Hematopoietic multipotent progenitor cell treated with erythropoietin and hydrocortisone succinate and interleukin-3 and kit ligand, for 17 days (in vitro differentiated cells): ENCODE data around the gene PGS1.
"Not testable (repeated sequence)": the region's sequence is repeated elsewhere in the genome, so short reads cannot be mapped to it uniquely, and the experiment has no call there.

Experiments
- DNase-seq: peaks from one replicate; pipeline ENCODE4 v3.0.0-alpha.2; 2015; ENCODE audit warnings: low spot score

Gene PGS1

DNA sequence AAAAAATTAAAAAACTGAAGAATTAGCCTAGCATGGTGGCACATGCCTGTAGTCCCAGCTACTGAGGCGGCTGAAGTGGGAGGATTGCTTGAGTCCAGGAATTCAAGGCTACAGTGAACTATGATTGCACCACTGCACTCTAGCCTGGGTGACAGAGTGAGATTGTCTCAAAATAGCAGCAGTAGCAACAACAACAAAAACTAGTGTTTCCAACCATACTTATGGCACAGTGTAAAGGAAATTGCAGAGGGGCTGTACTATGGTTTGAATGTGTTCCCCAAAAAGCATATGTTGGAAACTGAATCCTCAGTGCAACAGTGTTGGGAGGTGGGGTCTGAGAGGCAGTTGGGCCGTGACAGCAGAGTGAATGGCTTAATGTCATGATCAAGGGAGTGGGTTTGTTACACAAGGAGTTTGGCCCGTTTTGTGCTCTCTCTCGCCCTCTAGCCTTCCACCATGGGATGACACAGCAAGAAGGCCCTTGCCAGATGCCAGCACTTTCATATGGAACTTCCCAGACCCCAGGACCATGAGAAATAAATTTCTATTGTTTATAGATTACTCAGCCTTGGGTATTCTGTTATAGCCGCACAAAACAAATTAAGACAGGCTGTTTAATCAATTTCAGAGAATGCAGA is 70.0 kb downstream of the PGS1 start:
- DNase-seq, result no peak

DNA sequence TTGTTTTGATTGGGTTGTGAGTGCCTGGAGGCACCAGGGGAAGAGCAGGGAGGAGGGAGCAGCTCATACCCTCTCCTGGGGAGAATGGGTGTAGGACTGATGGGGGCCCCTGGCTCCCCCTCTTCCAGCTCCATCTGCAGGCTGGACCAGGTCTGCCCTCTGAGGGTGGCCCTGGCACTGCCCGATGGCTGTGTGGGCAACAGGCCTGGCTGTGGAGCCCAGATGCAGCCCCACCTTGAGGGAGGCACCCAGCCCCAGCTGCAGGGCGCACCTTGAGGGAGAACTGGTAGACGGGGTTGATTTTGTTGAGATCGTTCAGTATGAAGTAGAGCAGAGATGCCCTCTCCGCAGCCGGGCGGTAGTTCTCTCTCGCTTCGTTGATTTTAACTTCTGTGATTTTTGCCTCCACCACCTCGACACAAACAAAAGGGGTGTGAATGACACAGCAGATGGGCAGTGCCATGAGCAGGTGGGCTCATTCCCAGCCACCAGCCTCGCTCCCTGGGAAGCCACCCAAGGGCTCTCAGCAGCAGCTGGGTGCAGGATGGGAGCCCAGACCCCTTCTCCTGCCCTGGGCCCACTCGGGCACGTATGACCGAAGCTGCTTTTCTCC is 71.6 kb downstream of the PGS1 start:
- DNase-seq, result no peak

DNA sequence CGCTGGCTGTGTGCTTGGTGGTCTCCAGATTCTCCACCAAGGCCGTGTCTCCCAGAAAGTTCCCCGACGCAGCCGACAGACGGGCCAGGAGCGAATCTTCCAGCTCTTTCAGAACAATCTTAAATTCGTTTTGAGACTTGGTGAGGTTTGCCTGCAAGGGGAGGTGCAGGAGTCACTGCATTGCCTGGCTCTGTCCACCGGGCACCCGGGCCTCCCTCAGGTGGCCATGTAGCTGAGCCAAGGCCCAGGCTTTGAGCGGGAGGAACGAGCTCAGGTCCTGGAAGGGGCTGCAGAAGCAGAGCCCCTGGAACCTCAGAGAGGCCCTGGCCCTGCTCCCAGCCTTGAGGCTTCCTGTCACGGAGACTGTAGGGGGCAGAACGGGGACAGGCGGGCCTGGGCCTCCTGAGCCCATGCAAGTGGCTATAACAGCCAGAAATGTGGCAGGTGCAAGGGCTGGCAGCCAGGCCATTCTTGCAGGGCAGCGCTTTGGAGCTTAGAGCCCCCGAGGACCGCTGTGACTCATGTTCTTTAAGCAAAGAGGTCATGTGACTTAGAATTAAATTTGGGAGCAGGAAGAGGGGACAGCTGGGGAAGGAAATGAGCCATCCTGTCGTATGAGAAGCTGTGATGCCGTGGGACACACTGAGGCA is 72.4 kb downstream of the PGS1 start:
- DNase-seq, result no peak

DNA sequence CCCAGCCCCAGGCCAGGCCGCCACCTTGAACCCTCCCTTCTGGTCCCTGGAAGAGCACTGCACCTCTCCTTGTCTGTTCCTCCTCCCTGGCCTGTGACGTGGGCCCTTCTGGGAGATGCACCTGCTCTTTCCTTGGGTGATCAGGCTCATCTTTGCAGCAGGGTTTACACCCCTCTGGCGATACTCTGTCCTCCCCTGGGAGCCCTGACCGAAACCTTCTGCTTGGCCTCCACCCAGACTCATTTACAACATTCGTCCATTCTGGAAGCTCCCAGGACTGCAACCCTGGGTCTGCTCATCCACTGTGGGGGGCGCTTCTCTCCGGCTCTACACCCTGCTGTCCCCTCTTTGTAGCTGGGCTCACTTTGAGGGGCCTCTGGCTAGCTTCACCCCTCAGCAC is 73.3 kb downstream of the PGS1 start:
- DNase-seq, result no peak

DNA sequence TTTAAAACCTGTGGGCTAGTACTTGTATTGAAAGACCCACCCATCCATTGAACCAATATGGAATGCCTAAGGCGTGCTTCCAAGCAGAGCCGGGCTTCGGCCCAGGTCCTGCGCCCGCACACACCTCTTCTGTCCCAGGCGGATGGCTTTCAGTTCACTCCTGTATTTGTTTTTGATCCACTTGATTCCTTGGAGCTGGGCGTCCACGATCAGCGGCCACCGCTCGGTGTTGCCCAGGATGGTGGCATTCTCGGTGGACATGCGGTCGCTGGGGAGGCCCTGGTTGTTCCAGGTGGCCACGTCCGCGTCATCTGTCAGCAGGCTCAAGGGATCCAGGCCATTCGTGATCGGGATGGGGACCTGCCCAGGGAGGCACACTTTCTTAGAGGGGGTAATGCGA is 75.9 kb downstream of the PGS1 start:
- no peak for DNase-seq

DNA sequence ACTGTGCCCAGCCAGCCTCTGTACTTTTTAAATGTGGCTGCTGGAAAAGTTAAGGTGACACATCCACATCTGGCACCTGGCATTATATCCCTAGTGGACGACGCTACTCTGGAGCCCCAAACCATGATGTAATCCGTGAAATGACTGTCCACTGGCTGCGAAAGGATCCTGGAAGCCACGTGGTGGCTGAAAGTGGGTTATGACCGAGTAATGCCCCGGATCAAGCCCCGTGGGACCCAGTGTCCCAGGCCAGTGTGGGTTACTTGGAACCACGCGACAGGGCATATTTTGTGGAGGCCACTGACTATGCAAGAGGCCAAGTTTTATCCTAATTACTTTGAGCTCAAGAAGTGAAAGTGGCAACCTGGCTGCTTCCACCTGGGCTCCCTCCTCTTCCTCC is 79.6 kb downstream of the PGS1 start:
- no peak for DNase-seq

DNA sequence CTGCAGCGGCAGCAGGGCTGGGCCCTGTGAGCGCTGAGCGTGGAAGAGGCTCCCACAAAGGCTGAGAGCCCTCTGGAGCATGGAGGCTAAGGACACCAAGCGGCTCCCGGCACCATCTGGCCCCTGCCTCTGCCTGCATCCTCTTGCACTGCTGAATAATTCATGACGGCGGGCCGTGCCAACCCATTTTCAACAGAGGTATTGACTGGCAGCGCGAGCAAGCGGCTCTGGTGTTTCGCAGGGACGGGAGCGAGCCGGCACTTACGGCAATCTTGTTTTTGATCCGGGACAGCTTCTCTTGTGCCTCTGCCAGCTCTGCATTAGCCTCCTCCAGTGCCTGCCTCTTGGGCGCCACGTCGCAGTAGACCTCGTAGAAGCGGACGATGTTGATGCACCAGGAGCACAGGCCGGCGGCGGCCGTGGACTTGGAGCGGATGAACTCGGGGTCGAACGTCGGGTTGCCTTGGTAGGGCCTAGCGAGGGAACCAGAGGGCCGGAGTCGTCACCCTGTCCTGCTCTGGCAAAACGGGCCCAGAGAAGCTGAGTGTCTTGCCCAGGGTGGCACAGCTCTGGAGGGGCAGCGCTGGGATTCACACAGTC is 80.4 kb downstream of the PGS1 start:
- no peak for DNase-seq

DNA sequence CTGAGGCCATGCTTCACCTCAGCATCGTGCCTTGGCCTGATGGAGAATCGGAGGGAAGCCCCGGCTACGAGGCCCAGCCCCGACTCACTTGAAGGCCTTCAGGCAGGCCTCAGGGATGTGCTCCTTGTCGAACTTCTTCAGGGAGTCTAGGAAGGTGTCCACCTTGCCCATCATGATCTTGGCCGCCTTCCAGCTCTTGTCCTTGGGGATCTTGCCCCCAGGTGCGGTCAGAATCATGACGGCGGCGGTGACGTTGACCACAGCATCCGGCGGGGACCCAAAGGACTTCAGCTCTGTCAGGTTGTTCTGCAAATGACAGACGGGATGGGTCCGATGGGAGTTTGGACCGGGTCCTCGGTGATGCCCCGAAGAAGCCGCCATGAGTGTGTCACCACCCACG is 81.2 kb downstream of the PGS1 start:
- no peak for DNase-seq

DNA sequence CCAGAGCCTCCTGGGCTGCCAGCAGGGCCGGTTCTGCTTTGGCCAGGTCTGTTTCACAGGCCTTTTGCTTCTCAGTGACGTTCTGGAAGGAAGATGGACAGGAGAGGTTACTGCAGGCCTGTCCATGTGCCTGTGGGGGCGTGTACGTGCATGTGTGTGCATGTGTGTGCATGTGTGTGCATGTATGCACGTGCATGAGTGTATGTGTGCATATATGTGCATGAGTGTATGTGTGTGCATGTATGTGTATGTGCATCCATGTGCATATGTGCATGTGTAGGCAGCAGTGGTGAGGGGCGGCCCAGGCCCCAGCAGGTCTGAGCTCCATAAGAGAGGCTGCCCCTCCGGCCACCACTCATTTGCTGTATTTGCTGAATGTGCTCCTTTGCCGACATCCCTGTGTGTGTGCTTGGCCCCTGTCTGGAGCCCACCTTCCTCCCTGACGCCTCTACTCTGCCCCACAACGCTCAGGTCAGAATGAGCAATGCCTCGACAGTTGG is 81.8 kb downstream of the PGS1 start:
- DNase-seq, result no peak

DNA sequence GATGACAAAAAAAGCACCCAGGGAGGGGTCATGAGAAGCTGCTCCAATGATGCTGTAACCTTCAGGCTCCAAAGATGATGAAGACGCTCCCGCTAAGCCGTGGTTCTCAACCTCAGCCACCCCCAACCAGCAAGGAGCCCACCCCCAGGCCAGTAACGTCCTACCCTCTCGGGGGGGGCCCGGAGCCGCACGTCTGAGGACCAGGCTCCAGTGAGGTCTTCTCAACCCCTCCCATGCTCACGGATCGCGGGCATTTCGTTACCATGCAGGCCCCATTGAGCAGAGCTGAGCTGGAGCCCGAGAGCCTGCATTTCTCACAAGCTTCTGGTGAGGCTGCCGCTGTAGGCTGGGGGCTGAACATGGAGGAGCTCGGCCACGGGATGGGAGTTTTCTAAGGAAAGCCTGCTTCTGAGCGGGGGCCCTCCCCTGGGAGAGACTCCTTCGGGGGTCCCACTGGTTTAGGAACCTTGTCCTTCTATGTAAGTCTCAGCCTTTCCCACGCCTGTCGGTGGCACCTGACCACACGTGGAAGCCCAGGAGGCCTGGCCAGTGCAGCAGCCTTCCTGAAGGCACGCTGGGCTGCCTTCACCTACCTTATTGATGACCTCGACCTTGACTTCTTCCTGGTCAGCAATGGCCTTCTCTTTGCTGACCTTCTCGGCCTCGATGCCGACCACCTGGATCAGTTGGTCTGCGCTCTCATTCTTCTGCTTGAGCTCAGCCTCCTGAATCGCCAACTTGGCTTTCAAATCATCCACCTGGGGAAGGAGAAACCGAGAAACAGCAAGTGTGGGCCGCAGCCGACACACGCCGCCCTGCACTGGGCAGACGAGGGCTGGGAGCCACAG is 82.7 kb downstream of the PGS1 start:
- DNase-seq, result no peak

DNA sequence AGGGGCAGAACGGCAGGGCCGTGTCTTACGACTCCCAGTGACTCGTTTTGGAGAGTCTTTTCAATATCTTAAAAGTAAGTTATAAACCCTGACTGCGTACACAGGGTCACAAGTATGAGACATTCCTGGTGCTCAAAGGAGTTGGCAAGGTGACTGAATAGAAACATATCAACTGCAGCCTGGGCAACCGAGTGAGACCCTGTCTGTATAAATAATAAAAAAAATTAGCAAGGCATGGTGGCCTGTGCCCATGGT is 83.3 kb downstream of the PGS1 start:
- no peak for DNase-seq

DNA sequence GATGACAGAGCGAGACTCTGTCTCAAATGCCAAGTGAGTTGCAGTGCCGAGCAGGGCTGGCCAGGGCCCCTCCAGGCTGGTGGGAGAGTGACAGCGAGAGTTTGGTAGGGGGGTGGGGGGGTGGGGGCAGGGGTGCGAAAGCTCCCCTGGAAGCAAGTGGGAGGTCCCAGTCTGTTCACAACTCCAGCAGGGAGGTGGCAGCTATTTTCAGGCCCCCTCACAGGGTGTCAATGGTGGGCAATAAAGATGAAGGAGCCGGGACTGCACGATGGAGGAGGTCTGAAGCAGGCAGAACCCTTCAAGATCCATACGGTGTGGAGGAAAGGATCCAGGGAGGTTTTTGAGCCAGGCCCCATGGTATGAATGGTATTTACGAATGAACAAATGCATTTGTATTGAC is 83.7 kb downstream of the PGS1 start:
- DNase-seq, result no peak

DNA sequence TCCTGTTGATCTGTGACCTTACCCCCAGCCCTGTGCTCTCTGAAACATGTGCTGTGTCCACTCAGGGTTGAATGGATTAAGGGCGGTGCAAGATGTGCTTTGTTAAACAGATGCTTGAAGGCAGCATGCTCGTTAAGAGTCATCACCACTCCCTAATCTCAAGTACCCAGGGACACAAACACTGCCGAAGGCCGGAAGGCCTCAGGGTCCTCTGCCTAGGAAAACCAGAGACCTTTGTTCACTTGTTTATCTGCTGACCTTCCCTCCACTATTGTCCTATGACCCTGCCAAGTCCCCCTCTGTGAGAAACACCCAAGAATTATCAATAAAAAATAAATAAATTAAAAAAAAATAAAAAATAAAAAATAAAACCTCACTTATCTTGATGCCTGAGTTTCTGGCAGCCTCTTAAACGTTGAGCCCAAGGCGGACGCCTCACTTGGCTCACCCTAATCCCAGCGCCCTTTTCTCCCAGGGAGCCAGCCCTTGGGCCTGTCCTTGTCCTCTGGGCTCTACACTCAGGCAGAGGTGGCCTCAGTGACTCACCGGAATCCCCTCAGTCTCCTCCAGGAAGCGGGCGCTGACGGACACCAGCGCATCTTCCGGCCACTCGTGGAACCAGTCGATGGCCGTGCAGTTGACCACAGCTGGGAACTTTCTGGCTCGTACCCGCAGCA is 87.8 kb downstream of the PGS1 start:
- DNase-seq, result not testable (repeated sequence)

DNA sequence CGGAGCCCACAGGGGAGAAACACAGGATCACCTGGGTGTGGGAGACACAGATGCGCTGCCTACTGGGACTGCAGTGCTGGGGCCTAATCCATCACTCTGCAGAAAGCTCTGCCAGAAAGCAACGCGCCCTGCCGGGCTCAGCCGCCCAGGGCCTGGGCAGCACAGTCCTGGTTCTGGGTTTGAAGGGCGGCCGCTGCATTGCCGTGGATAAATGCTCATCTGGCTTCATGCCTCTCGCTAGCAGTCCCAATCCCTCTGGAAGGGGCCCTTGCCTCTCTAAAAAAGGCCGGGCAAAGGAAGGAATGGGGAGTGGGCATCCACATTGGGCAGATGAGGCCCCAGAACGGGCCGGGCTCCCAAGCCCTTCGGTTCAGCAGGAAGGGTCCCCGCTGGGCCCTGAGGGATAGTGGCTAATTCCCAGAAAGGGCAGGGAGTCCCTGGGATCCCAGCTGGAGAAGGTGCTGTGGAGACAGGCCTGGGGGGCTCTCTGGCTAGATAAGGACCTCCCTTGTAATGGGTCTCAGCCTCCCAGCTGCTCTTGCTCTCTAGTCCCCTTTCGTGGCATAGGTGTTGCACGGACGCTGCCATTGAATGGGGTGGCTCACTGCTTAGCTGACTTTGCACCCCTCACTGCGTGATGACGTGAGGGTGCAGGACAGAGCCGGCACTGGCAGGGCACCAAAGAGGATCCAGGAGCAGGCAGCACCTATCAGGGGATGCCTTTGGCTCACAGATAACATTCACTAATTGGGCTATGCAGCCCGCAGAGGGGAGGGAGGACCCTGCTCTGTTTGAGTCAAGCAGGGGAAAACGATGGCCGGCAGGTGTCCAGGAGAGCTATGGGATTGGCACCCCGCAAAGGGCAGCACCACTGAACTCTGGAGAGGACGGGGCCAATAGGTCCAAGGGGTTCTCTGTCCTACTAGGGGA is 88.6 kb downstream of the PGS1 start:
- DNase-seq, result no peak

DNA sequence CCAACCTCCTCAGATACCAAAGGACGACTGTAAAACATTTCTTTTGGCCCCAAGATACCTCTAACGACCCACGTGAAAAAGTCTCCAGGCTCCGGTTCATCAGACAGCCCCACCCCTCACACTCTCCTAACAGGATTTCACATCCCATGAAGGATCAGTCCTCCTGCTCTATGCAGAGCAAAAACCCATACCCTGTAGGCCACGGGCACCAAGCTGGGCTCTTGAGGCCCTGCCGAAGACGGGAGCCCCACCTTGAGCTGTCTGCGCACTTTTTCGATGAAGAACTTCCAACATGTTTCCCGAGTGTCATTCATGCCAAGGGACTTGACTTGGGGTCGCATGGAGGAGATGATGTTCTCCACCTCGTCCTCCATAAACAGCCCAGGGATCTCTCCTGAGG is 89.9 kb downstream of the PGS1 start:
- DNase-seq, result no peak

DNA sequence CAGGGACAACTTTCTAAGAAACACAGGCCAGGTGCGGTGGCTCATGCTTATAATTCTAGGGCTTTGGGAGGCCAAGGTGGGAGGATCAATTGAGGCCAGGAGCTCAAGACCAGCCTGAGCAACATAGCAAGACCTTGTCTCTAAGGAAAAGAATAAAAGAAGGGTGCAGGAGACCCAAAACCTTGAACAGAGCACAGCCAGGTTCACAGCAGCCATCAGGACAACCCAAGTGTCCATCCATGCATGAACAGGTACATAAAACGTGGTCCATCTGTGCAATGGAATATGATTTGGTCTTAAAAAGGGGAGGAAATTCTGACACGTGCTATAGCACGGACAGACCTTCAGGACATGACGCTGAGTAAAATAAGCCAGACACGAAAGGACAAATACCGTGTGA is 91.0 kb downstream of the PGS1 start:
- no peak for DNase-seq

DNA sequence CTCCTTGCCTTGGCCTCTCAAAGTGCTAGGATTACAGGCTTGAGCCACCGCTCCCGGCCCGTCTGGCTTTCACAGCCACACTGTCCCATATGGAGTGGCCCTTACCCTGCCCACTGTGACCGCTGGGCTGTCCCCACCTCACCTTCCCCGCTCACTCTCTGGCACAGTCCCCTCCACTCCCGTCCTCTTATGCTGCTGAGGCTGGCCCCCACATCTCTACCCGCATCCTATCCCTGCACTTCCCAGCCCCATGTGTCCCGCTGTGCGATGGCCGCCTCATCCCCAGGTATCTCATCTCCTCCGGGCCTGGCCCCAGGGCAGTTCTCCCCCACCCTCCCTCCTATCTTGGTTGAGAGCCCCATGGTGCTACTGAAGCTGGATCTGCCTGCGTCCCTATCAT is 93.2 kb downstream of the PGS1 start:
- DNase-seq, result no peak

DNA sequence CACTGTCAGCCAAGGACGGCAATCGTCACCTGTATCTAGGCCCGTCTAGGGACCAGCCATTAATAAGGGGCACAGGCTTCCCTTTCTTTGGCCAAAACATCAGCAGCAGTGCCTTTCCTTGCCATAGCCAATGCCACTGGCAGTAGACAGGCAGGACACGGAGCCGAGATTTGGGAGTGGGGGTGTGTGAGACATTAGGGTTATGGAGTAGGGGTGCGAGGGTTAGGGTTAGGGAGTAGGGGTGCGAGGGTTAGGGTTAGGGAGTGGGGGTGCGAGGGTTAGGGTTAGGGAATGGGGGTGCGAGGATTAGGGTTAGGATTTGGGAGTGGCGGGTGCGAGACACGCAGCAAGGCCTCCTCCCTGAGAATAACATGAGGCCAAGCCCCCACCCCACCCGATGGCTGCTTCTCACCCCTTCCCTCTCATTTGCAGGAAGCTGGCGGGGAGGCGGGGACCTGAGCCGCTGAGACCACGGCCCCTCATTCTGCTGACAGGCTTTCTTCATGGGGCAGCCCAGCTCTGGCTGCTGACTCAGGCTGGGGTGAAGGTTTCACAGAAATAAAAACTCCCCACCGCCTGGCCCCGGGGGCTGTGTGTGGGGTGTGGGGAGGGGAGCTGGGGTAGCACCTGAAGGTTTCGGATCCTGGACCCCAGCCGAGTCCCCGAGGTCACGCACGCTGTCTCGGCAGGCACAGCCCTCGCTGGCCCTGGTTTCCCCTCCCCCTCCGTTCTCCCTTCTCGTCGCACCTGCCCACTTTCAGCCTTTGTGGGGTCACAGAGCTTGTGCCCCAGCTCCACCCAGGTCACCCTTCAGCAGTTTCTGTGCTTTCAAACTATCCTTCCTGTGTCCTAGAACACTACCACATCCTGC is 93.8 kb downstream of the PGS1 start:
- no peak for DNase-seq

DNA sequence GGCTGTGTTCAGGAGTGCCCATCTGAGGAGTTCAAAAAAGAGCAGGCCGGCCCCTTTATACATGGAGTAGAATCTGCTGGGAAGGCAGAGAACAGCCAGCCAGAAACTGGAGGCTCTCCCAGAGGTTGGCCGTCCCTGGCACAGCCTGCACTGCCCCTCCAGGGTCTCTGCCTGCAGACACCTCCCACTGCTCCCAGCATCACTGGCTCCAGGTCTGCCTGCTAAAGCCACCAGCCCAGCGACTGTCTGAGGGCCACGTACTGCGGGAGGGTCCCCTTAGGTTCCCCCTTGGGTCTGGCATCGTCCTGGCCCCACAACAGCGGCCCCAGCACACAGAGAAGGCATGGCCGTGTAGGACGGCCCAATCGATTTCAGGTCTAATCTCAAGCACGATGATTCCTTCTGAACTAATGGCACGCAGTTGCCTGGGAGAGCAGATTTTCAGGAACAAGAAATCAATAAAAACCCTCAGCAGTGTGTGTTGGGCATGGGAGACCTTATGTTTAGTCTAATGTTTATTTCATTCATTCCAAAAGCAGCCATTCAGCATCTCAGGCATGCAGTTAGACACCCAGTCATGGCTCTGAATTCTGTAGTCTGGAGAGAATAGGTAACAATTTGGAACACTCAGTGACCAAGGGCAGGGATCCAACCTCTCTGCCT is 95.6 kb downstream of the PGS1 start:
- DNase-seq, result no peak
